OCI-LY1 (cell line): ENCODE measurements around the gene SOX2.

Experiments used
- EZH2 ChIP-seq: fragments of 200-600 bp; sonication (generic), shearing (Covaris generic); IDR thresholded peaks from 2 replicates; pipeline ENCODE4 v1.8.0; 2017; ENCODE audit warnings: borderline replicate concordance, mixed run types, mild to moderate bottlenecking, antibody characterized with exemption, low read length, moderate library complexity, mixed read lengths
- TF ChIP-seq, protein P1 (sequence below): fragments of 200-600 bp; sonication (generic), shearing (Covaris generic); IDR thresholded peaks from 2 replicates; pipeline ENCODE4 v1.5.1; 2017; ENCODE audit warnings: mild to moderate bottlenecking, antibody characterized with exemption, low read length, moderate library complexity, mixed read lengths

DNA sequence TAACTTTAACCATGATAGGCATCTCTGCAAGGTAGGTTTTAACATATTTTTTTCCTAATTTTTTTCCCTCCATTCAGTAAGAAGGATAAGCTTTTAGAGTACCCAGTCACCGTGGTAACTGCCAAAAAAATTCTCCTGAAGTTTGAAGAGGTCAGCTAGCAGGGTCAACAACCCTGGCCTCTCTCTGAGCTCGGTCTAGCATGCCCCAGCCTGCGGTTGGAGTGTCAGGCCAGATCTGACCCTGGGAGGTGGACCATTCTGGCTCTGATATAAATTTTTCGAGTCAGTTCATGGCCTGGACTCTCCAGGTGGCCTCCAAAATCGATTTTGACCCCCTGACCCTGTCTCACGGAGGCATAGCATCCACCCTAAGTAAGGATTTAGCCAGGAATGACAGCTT, 29.7 kb downstream of the SOX2 start:
- TF ChIP-seq, protein P1, sequence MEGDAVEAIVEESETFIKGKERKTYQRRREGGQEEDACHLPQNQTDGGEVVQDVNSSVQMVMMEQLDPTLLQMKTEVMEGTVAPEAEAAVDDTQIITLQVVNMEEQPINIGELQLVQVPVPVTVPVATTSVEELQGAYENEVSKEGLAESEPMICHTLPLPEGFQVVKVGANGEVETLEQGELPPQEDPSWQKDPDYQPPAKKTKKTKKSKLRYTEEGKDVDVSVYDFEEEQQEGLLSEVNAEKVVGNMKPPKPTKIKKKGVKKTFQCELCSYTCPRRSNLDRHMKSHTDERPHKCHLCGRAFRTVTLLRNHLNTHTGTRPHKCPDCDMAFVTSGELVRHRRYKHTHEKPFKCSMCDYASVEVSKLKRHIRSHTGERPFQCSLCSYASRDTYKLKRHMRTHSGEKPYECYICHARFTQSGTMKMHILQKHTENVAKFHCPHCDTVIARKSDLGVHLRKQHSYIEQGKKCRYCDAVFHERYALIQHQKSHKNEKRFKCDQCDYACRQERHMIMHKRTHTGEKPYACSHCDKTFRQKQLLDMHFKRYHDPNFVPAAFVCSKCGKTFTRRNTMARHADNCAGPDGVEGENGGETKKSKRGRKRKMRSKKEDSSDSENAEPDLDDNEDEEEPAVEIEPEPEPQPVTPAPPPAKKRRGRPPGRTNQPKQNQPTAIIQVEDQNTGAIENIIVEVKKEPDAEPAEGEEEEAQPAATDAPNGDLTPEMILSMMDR = no peak
- TF ChIP-seq EZH2 = no peak
